ENCODE results near the gene BBIP1.

- TF ChIP-seq CTCF (IDR thresholded peaks at IDR 0.05) = no peak
- TF ChIP-seq POLR2A (IDR thresholded peaks at IDR 0.05) = no peak
Observed at GRCh38 chr10:110873951-110874350, 45.0 kb downstream of the BBIP1 start.
